ENCODE data around the gene CFB.
"Not testable (repeated sequence)": the region's sequence is repeated elsewhere in the genome, so short reads cannot be mapped to it uniquely, and the experiment has no call there.

The CFB gene

GRCh38 chr6:31915351-31915750 is 30.5 kb upstream of the CFB start:
- DNase-seq: no peak

- DNase-seq: no peak
Observed at GRCh38 chr6:31915756-31916155, 30.1 kb upstream of the CFB start.

- no peak for DNase-seq
Observed at GRCh38 chr6:31918069-31918720, 27.7 kb upstream of the CFB start.

- DNase-seq: no peak
Observed at GRCh38 chr6:31919624-31920303, 26.1 kb upstream of the CFB start.

GRCh38 chr6:31920811-31921210 is 25.1 kb upstream of the CFB start:
- DNase-seq: no peak

GRCh38 chr6:31922942-31923341 is 23.0 kb upstream of the CFB start:
- DNase-seq: no peak

GRCh38 chr6:31927242-31927862 is 18.5 kb upstream of the CFB start, which contains the start of gene C2:
C2 (plus strand) TSS chr6:31927717; CDS start chr6:31927753, 36 bp downstream.
- DNase-seq: no peak

GRCh38 chr6:31927863-31928671 is 17.8 kb upstream of the CFB start:
- DNase-seq: no peak

- no peak for DNase-seq
Observed at GRCh38 chr6:31928672-31928939, 17.3 kb upstream of the CFB start.

- no peak for DNase-seq
Observed at GRCh38 chr6:31930962-31931361, 14.9 kb upstream of the CFB start.

- DNase-seq: not testable (repeated sequence)
Observed at GRCh38 chr6:31932137-31932536, 13.8 kb upstream of the CFB start.

GRCh38 chr6:31933537-31933936 is 12.4 kb upstream of the CFB start:
- DNase-seq: no peak

- DNase-seq: no peak
Observed at GRCh38 chr6:31935021-31935420, 10.9 kb upstream of the CFB start.

- no peak for DNase-seq
Observed at GRCh38 chr6:31935823-31936222, 10.1 kb upstream of the CFB start.

GRCh38 chr6:31940256-31940664 is 5.6 kb upstream of the CFB start:
- no peak for DNase-seq

- no peak for DNase-seq
Observed at GRCh38 chr6:31943742-31944141, 2.2 kb upstream of the CFB start.

- no peak for DNase-seq
Observed at GRCh38 chr6:31945154-31945506, 765 bp upstream of the CFB start.

GRCh38 chr6:31946370-31946885 is 533 bp downstream of the CFB start:
- DNase-seq: no peak

GRCh38 chr6:31947070-31947675 is 1.3 kb downstream of the CFB start:
- DNase-seq: no peak

- no peak for DNase-seq
Observed at GRCh38 chr6:31947864-31948263, 2.0 kb downstream of the CFB start.

- no peak for DNase-seq
Observed at GRCh38 chr6:31948306-31948705, 2.4 kb downstream of the CFB start.

GRCh38 chr6:31948753-31949413 is 3.0 kb downstream of the CFB start:
- DNase-seq: no peak

Data from activated T-cell treated with anti-CD3 and anti-CD28 coated beads for 4 hours (primary cell).